T-helper 2 cell treated with Interferon-gamma antibody and Interleukin-4, amounts not matched to agents 100 ng/mL and 5 ng/mL, for 36 hours (primary cell): ENCODE results near the gene SDHA. TPM values are rescaled to one million over a fixed set of nuclear protein-coding genes. Genes with fewer than 3 reads are reported as not detected.

Experiments used
- intact Hi-C: fragments of 100-400 bp; cut with micrococcal nuclease; formaldehyde crosslinking; loops from one replicate; pipeline ENCODE4 v1.15.1; 2023
- total RNA-seq: library from RNA; stranded (reverse); gene quantifications from 2 replicates; pipeline ENCODE4 v1.2.3, GENCODE V29; 2022

Gene SDHA
- total RNA-seq: 154 and 158 TPM in 2 replicates

DNA sequence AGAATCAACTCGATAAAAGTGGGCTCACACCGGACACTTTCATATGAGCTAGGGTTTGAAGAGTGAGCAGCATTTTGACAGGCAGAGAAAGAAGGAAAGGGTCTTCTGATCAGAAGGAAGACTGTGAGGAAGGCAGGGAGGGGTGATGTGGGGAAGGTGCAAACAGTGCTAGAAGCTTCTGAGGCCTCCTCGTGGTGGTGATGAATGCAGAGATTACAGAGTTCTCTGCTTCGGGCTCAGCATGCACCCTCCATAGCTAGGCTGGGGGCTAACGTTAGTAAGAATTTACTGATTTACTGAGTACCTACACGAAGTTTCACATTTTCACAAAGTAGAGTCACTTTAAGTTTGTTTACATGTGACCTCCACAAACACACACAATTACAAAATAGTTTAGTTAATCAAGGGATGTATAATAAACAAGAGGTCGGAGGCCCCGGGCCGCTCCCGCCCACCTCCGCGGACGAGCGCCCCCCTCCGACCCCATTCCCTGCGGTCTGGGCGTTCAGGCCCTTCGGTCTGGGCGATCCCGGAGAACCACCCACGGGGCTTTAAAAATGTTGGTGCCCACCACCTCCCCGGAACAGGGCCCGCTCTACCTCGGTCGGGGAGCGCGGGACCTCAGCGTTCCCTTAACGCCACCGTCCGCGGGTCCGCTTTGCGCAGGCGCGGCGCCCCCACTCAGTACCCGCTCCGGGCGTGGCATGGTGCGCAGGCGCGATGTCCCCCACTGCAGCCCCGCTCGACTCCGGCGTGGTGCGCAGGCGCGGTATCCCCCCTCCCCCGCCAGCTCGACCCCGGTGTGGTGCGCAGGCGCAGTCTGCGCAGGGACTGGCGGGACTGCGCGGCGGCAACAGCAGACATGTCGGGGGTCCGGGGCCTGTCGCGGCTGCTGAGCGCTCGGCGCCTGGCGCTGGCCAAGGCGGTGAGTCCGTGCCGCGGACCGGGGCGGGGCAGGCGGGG is at the start of gene SDHA, which contains the start of gene CCDC127:
Gene SDHA, plus strand, starts transcription at position 827 of the 963 bp plus-strand sequence. Its CDS starts 36 bp downstream, at position 863.
Gene CCDC127, minus strand, starts transcription at position 660 of the 963 bp plus-strand sequence. CDS start 1,304 bp downstream, outside the sequence.
- intact Hi-C loops: loop anchor here (1.0 to 5.0 kb wide), 2 partner anchors 54 to 115 kb away; partner anchors contain the start of gene PDCD6

- intact Hi-C loops: no loop called here
These were observed 48.9 kb upstream of the SDHA start for GRCh38 chr5:169071-169727.

- intact Hi-C loops: no loop called here
These were observed 48.4 kb upstream of the SDHA start for GRCh38 chr5:169728-170094.

GRCh38 chr5:170971-171800 is 46.9 kb upstream of the SDHA start:
- intact Hi-C loops: no loop called here

GRCh38 chr5:171801-172331 is 46.3 kb upstream of the SDHA start:
- intact Hi-C loops: no loop called here

GRCh38 chr5:172421-172820 is 45.7 kb upstream of the SDHA start:
- intact Hi-C loops: no loop called here

- intact Hi-C loops: no loop called here
These were observed 45.3 kb upstream of the SDHA start for GRCh38 chr5:172841-173251.

DNA sequence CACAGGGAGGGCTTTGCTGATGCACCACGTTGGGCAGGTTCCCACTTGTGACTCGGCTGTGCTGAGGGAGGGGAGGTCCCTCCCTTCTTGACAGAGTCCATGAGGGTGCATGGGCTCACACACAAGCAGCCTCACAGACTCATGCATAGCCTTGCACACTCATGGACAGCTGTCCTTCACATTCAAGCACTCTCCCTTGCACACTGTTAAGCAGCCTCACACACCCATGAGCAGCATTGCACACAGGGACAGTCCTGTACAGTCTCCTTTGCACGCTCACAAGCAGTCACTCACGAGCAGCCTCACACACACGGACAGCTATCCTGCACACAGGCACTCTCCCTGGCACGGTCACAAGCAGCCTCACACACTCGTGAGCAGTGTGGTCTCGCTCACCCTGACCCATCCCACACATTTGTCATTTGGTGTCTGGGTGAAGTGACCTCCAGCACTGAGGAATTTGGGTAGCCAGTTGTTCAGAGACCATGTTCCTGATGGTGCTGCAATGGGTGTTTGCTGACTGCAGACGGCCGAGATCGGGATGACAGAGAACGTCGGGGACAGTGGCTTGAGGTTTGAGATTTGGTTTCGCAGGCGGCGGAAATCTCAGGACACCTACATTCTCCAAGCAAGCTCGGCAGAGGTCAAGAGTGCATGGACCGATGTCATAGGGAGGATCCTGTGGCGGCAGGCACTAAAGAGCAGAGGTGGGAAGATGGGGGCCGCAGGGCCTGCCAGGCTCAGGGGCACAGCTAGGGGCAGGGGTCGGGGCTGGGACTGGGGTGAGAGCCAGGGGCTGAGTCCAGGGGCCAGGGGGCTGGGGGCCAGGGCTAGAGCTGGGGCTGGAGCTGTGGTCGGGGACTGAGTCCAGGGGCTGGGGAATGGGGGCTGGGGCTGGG is 44.5 kb upstream of the SDHA start:
- intact Hi-C loops: no loop called here

GRCh38 chr5:174291-174600 is 43.9 kb upstream of the SDHA start:
- intact Hi-C loops: no loop called here

GRCh38 chr5:174876-175465 is 43.1 kb upstream of the SDHA start:
- intact Hi-C loops: no loop called here

DNA sequence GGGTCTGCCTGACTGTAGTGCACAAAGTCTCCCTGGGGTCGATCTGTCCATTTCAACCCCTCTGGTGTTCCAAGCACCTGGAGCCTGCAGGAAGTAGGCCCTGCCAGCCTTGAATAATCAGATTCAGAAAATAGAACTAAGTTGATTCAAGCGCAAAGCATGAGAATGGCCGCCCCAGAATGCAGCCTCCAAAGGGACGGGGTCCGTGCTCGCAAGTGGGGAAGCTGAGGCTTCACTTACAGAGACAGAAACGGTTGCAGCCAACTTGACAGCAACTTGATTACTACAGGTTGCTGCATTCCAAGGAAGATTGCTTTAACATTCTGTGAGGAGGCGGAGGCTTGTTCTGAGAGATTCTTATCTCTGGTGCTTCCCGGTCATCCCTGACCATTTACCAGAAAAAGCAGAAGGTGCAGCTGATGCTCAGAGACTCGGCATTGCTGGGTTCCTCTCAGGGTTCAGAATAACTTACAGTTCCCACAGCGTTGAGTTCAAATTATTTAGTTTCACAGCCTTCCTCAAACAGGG is 41.8 kb upstream of the SDHA start:
- intact Hi-C loops: no loop called here

- intact Hi-C loops: no loop called here
These were observed 40.0 kb upstream of the SDHA start for GRCh38 chr5:178110-178509.

- intact Hi-C loops: no loop called here
These were observed 38.7 kb upstream of the SDHA start for GRCh38 chr5:179401-179800.

GRCh38 chr5:180286-180918 is 37.7 kb upstream of the SDHA start:
- intact Hi-C loops: no loop called here

DNA sequence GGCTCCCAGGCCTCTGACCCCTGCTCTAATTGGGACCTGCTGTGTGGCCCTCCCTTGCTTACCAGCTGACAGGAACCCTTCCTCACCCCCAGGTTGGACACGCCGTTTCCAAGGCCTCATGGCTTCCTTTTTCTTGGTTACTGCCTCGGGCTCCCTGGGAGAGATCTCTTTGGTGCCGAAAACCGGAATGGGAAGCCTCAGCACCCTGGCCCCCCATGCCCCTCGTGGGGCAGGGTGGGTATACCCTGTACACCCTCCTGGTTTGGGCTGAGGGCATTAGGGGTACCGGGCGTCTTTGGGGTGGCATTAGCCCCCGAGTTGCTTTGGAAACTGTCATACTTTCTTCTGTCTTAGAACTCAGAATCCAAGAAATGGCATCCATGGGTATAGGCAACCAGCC is 37.0 kb upstream of the SDHA start:
- intact Hi-C loops: no loop called here

- intact Hi-C loops: no loop called here
These were observed 36.6 kb upstream of the SDHA start for GRCh38 chr5:181566-181965.

DNA sequence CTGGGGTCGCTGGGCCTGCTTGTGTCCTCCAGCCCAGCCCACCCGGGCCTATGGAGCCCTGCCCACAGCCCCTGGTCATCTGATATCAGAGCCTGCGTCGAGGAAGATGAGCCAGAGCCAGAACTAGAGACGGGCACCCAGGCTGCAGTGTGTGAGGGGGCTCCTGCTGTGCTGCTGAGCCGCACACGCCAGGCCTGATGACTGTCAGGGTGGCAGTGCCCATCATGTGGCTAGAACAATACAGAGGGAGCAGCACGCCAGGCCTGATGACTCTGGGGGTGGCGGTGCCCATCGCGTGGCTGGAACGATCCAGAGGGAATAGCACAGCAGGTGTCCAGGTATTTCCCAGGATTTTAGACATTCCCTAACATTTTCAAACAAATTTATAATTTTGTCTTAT is 36.0 kb upstream of the SDHA start:
- intact Hi-C loops: no loop called here

DNA sequence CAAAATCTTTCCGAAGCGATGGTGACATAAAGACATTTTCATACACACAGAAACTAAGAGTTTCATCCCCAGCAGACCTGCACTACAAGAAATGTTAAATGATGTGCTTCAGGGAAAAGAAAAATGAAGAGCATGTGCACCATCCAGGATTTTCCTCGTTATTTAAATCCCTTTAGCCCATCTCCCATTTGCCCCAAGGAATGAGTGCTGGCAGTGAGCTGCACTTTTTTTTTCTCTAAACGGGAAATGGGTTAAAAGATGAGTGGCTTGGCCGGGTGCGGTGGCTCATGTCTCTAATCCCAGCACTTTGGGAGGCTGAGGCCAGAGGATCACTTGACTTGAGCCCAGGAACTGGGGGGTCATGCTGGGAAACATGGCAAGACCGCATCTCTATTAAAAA is 33.6 kb upstream of the SDHA start:
- intact Hi-C loops: no loop called here
